Measurements from ENCODE around the gene STARD10.
A peak's percentile ranks its signal among the peaks of the same experiment; 100 is the strongest.

- peak; percentile 82 for TF ChIP-seq CTCF (IDR thresholded peaks at IDR 0.05; ENCODE audit: low read depth, low read length)
- no peak for TF ChIP-seq EZH2phosphoT487 (IDR thresholded peaks at IDR 0.05; ENCODE audit: low read depth)
Measured at GRCh38 chr11:72724851-72725723, 68.8 kb downstream of the STARD10 start.
